Erythroblast (primary cell): ENCODE measurements around the gene ICAM3.

Experiments
- GATA1 ChIP-seq: IDR thresholded peaks from 2 replicates; pipeline ENCODE4 v1.6.1; 2011; ENCODE audit warnings: low read depth, mild to moderate bottlenecking, control low read depth, low read length, moderate library complexity
- POLR2A ChIP-seq: IDR thresholded peaks from 2 replicates; pipeline ENCODE4 v1.6.1; 2011; ENCODE audit warnings: mild to moderate bottlenecking, low read length

DNA sequence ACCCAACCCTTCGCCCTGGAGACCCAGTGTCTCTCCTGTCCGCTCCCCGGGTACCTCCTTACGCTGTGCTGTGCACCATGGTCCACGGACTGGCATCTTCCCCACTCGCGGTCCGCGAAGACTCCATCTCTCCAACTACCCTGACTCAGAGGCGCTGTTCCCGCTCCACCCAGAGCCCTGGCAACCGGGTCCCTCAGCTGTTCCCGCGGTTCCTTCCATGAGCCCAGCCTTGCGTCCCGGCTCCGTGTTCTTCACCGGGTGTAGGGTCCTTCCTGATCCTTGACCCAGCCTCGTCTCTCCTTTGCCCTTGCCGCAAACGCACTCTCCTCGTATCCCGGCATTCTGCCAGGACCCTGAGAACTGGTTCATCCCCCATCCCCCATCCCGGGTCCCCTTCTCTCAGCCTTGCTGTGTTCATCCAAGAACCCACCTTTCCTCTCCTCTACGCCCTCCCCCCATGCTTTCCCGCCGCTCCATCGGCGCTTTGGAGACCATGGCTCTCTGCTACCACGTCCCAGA, 49.0 kb downstream of the ICAM3 start:
- TF ChIP-seq POLR2A (no peak), GATA1 (no peak)
